DND-41 (cell line): Measurements from ENCODE around the gene NFATC3.

ENCODE experiments used
- EZH2 ChIP-seq: IDR thresholded peaks from 3 replicates; pipeline ENCODE4 v1.6.1; 2012; ENCODE audit warnings: borderline replicate concordance, low read depth, mild to moderate bottlenecking, moderate library complexity, low read length, inconsistent platforms; ENCODE audit not compliant: severe bottlenecking
- TF ChIP-seq, protein P1 (sequence below): IDR thresholded peaks from 2 replicates; pipeline ENCODE4 v1.5.1; 2012; ENCODE audit warnings: borderline replicate concordance, low read length, moderate library complexity, mild to moderate bottlenecking; ENCODE audit not compliant: poor library complexity, severe bottlenecking; ENCODE audit errors: extremely low read depth

- TF ChIP-seq EZH2: no peak
- TF ChIP-seq, protein P1, sequence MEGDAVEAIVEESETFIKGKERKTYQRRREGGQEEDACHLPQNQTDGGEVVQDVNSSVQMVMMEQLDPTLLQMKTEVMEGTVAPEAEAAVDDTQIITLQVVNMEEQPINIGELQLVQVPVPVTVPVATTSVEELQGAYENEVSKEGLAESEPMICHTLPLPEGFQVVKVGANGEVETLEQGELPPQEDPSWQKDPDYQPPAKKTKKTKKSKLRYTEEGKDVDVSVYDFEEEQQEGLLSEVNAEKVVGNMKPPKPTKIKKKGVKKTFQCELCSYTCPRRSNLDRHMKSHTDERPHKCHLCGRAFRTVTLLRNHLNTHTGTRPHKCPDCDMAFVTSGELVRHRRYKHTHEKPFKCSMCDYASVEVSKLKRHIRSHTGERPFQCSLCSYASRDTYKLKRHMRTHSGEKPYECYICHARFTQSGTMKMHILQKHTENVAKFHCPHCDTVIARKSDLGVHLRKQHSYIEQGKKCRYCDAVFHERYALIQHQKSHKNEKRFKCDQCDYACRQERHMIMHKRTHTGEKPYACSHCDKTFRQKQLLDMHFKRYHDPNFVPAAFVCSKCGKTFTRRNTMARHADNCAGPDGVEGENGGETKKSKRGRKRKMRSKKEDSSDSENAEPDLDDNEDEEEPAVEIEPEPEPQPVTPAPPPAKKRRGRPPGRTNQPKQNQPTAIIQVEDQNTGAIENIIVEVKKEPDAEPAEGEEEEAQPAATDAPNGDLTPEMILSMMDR: no peak
These were observed 168.6 kb downstream of the NFATC3 start for GRCh38 chr16:68253721-68254120.
